T47D (cell line): ENCODE data around the gene SNTA1.
"Not testable (repeated sequence)": the region's sequence is repeated elsewhere in the genome, so short reads cannot be mapped to it uniquely, and the experiment has no call there.

Experiments
- DNase-seq, 2 experiments: peaks; one replicate each; pipeline versions ENCODE4 v3.0.0 to v3.0.0-alpha.2; 2011 to 2012; ENCODE audit warnings: low read depth in 1 of 2, low spot score in 1 of 2
- JUND ChIP-seq: IDR thresholded peaks from 2 replicates; pipeline ENCODE4 v1.6.1; 2012; ENCODE audit warnings: low read depth
- in situ Hi-C: cut with HindIII; loops from 2 replicates; pipeline ENCODE4 v1.10.0; 2016; ENCODE audit warnings: low sequenced_read_pairs, low pct_unique_long_range_greater_than_20kb

SNTA1 gene

DNA sequence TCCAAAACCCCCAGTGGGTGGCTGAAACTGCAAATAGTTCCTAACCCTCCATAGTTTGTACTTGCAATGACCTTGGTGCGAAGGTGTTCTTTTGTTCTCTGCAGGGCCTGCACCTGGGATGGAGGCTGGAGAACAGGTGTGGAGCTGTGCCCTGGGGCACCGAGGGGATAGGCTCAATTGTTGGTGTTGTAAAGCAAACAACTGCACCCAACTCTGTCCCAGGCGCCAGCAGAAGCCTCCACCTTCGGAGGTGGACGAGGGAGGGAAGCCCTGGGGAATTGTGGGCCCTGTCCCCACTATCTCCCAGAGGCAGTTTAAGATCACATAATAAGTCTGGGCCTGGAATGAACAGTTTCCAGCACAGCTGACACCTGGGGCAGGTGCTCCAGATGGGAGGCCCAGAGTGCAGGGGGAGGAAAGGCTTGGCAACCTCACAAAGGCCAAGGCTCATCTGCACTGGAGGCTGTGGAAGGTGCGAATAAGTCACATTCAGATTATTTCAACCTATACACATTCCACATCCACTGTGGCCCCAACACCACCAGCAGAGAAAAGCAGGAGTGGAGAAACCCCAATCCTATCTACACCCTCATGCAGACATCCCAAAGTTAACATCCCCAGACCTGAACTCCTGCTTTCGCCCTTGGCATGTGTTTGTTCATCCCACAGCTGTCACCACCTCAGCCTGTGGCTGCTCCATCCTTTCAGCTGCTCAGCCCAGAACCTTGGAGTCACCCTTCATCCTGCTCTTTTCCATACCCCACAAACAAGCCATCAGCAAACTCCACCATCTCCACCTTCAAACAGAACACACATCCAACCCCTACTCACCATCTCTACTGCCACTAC lies 34.0 kb upstream of the SNTA1 start:
- TF ChIP-seq JUND: no peak
- in situ Hi-C loops: no loop called here
- peak in 1 of 2 experiments; percentile 67 for DNase-seq

DNA sequence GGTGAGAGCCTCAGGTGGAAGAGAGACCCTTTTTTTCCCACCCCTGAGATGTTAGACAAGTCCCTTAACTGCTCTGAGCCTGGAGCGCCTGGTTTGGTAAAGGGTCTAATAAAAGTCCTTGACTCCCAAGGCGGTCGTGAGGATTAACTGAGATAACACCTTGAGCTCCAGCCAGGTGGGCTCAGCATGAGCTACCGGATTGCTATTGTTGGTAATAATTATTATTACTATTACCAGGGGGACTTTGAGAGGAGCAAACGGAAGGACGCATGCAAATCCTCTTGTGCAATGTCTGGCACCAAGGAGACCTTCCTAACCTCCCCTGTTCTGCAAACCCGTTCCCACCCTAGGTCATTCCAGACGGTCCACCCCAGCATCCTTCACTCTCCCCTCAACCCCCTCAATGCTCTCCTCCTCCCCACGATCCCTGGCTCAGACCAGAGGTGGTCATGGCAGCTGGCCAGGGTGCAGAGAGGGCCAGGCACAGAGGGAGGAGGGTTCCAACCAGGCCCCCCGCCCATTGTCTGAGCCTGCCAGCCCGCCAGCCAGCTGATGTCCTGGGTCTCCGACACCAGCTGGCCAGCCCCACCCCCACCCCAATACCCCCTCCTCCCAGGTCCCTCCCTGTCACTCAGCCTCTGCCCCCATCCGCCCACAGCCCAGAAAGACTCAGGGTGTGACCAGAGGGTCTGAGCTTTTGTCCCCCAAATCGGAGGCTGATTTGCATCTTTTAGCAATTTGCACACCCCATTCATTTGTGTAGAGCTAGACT lies 32.0 kb upstream of the SNTA1 start:
- in situ Hi-C loops: no loop called here
- DNase-seq: no peak
- TF ChIP-seq JUND: no peak

DNA sequence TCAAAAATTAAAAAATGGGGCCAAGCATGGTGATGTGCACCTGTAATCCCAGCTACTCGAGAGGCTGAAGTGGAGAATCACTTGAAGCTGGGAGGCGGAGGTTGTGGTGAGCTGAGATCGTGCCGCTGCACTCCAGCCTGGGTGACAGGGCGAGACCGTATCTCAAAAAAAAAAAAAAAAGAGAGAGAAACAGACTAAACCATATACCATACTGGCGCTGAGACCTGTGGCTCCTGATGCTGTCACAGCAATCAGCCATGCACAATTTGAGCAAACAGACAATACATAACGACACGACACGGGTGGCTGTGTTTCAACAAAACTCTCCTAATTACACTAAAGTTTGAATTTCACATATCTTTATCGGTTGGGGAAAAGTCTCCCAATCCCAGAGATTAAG lies 31.4 kb upstream of the SNTA1 start:
- no peak for TF ChIP-seq JUND
- DNase-seq: no peak
- in situ Hi-C loops: no loop called here

DNA sequence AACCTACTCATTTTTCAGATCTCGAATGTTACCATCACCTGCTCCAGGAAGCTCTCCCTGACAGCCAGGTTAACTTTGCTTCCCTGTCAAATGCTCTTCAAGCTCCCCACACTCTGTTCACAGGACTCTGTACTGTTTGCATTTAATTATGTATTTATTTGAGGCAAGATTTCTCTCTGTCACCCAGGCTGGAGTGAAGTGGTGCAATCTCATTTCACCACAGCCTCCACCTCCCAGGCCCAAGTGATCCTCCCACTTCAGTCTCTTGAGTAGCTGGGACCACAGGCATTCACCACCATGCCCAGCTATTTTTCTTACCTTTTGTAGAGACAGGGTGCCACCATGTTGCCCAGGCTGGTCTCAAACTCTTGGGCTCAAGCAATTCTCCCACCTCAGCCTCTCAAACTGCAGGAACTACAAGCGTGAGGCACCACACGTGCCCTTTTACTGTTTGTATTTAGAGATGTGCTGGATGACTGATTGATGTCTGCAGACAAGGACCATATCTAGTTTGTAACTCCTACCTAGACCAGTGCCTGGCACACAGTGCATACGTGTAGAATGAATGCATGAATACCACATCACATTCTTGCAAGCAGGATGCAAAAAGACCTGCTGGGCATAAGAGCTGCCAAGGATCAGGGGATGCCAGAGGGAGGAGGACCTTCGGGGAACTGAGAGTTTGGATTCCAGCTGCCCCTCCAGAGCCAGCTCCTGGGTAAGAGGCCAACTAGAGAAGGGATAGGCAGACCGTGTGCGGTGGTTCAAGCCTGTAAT lies 30.7 kb upstream of the SNTA1 start:
- in situ Hi-C loops: no loop called here
- no peak for DNase-seq
- TF ChIP-seq JUND: no peak

DNA sequence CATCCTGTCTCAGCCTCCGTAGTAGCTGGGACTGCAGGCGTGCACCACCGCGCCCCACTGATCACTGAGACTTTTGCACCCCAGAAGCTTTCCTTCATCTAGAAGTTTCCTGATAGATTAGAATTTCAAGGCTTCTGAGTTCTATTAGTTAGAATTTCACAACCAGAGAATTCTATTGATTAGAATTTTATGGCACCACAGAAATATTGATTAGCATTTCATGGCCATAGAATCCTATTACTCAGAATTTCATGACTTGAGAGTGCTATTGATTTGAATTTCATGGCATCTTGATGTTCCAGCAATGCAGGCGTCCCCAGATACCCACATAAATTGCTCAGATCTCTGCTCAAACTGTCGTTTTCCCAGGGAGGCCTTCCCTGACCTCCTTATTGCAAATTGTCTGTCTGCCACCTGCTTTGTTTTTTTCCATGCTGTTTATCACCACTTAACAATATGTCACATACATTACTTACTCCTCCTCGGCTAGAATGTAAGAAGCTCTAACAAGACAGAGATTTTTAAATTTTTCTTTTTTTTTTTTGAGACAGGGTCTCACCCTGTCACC lies 29.4 kb upstream of the SNTA1 start:
- no peak for DNase-seq
- in situ Hi-C loops: no loop called here
- TF ChIP-seq JUND: no peak

DNA sequence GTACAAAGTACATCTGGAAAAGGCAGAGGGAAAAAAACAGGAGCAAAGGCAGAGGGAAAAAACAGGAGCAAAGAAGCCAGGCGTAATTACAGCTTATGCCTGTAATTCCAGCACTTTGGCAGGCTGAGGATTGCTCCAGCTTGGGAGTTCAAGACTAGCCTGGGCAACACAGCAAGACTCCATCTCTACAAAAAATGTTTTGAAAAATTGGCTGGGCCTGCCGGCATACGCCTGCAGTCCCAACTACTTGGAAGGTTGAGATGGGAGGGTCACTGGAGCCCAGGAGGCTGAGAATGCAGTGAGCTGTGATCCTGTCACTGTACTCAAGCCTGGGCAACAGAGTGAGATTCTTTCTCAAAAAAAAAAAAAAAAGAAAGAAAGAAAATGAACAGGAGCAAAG lies 27.3 kb upstream of the SNTA1 start:
- no peak for TF ChIP-seq JUND
- in situ Hi-C loops: no loop called here
- DNase-seq: no peak

DNA sequence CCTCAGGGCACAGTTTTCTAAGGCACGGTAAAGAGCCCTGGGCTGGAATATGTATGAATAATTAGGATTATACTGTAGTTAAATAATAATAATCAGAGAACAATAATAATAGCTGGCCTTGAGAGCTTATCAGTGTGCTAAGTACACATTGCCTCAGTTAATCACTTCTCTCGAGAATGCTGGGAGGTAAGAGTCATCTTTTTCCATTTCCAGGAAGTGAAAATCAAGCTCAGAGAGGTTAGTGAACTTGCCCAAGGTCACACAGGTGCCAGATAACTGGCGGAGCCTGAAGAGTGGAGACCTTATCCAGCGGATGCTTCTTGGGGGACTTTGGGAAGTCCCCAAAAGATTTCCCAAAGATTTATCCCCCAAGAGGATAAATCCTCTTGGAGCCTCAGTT lies 26.9 kb upstream of the SNTA1 start:
- in situ Hi-C loops: no loop called here
- DNase-seq: no peak
- no peak for TF ChIP-seq JUND

DNA sequence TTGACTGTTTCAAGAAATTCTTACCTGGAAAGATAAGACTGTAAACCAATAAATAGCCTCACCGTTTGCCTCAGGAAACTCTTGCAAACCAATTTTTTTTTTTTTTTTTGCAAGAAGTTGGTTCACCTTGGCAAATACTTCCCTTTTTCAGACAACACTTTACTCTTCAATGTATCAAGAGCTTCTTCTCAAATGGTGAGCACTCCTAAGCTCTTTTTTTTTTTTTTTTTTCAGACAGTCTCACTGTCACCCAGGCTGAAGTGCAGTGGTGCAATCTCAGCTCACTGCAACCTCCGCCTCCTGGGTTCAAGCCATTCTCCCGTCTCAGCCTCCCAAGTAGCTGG lies 22.7 kb upstream of the SNTA1 start:
- in situ Hi-C loops: no loop called here
- no peak for TF ChIP-seq JUND
- DNase-seq: no peak

DNA sequence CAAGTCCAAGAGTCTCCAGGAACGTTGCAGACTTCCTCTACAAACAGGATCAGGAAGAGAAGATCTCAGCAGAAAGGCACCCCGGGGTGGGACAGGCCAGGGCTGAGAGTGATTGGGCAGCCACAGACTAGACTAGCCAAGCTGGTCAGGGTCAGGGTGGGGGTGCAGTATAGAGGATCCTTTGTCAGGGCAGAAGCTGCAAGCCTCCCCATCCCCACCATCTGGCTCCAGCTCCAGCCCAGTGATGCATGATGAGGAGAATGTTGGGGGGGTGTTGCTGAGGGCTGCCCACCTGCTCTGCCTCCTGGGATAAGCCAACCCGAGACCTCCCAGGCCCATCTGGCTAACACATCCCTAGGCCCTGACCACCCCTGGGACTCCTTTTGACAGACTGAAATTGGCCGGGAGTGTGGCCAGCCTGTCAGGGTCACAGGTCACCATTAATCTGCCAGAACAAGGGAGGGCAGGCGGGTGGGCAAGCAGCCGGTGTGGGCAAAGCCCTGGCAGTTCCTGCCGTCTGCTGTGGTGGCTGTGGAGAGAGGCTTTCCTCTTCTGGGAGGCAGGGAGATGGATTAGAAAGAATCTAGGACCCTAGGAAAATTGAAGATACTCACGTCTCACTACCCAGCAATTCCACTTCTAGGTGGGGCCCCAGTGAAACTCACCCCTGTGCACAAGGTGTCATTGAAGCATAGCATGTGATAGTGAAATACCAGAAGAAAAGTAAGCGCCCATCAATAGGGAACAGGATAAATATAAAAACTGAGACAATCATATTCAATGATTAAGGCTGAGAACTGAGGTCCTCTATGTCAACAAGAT lies 22.1 kb upstream of the SNTA1 start:
- no peak for TF ChIP-seq JUND
- in situ Hi-C loops: no loop called here
- DNase-seq: no peak

DNA sequence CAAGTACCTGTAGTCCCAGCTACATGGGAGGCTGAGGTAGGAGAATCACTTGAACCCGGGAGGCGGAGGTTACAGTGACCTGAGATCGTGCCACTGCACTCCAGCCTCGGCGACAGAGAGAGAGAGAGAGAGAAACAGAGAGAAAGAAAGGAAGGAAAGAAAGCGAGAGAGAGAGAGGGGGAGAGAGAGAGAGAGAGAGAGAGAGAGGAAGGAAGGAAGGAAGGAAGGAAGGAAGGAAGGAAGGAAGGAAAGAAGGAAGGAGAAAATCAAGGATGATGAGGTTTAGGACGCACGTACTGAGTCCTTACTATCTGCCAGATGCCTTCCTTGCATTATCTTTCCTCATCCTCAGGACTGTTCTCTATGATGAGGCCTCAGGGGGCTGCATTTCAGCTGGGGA lies 21.2 kb upstream of the SNTA1 start:
- in situ Hi-C loops, DNase-seq: not testable (repeated sequence)

DNA sequence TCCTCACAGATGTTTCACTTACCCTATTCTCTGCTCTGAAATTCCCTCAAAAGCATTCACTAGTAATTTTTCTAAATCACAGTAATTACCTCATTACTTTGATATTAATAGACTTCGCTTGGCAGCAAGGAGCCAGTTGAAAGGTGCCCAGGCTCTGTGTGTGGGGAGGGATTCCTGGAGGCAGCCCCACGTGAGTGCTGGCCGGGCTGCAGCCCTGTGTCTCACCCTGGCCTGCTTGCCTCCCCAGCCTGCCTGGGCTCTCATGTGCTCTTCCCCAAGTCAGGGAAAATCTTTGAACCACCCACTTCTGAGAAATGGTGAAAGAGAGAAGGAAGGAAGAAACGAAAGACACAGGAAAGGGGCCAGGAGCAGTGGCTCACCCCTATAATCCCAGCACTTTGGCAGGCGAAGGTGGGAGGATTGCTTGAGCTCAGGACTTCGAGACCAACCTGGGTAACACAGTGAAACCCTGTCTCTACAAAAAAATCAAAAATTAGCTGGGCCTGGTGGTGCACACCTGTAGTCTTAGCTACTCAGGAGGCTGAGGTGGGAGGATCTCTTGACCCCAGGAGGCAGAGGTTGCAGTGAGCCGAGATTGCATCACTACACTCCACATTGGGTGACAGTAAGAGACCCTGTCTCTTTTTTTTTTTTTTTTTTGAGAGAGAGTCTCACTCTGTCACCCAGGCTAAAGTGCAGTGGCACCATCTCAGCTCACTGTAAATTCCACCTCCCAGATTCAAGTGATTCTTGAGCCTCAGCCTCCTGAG lies 20.0 kb upstream of the SNTA1 start:
- no peak for TF ChIP-seq JUND
- no peak for DNase-seq
- in situ Hi-C loops: no loop called here
